ENCODE results near the gene LRRK1.

Gene LRRK1

DNA sequence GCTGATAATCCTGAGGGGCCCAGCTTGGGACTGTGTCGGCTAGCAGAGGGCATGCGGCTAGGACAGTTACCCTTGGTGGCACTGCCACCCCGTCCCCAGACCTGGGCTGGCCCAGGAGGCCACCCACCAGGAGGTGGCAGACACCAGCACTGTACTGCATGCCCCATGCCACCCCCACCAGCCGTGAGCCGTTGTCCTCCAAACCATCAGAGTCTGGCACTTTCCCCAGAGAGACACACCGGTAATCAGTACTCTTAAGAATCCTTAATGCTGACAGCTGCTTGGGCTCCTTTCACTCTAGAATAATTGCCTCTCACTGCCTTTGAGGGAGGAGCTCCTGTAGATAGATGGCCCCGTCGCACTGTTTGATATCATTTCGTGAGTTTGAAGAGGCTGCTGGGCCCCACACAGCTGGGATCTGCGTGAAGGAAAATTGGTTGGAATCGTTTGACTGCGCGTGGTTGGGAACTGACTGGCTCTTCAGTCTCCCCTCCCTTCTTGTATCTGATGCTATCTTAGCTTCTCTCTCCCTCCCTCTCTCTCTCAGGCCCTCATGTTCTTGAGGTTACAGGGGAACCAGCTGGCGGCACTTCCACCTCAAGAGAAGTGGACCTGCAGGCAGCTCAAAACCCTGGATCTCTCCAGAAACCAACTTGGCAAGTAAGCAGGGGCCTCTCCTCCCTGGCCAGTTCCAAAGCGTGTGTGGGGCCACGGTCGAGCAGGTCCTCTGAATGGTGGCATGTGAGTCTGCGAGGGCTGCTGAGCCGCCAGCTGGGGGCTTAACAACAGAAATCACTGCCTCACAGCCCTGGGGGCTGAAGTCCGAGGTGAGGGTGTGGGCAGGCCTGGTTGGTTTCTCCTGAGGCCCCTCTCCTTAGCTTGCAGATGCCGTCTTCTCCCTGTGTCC is 94.9 kb downstream of the LRRK1 start:
- H3K27me3 Mint-ChIP-seq (ENCODE audit: low read depth) = peaks cover 3% of the 10 kb centered on the region
- H3K4me3 Mint-ChIP-seq = peak overlapping the region in 2 of 3 experiments; percentile 31 to 57
- no peaks in the 10 kb centered on the region for H3K9me3 Mint-ChIP-seq
- TF ChIP-seq CTCF (IDR thresholded peaks at IDR 0.05; ENCODE audit: unreplicated experiment in 3 of 3) = no peak
- H3K27ac Mint-ChIP-seq = peak overlapping the region; percentile 83 to 95 (median 94)
- H3K4me1 Mint-ChIP-seq = peaks cover 51% of the 10 kb centered on the region
- no peaks in the 10 kb centered on the region for H3K36me3 Mint-ChIP-seq (ENCODE audit: low read depth)

- Mint-ChIP-seq H3K27ac (peak overlapping the region; percentile 83 to 95 (median 94)), H3K27me3 (ENCODE audit: low read depth) (peaks cover 3% of the 10 kb centered on the region), H3K4me3 (peak overlapping the region in 2 of 3 experiments; percentile 3 to 56), H3K9me3 (no peaks in the 10 kb centered on the region), H3K4me1 (peaks cover 60% of the 10 kb centered on the region), H3K36me3 (ENCODE audit: low read depth) (no peaks in the 10 kb centered on the region)
- TF ChIP-seq CTCF (IDR thresholded peaks at IDR 0.05; ENCODE audit: unreplicated experiment in 3 of 3) = peak; percentile 85 to 94 (median 91)
These were observed 96.0 kb downstream of the LRRK1 start for GRCh38 chr15:101014921-101015841.

GRCh38 chr15:101016581-101016980 is 97.4 kb downstream of the LRRK1 start:
- Mint-ChIP-seq H3K27me3 (ENCODE audit: low read depth) (no peaks in the 10 kb centered on the region), H3K27ac (peak overlapping the region in 2 of 3 experiments; percentile 14 to 74), H3K36me3 (ENCODE audit: low read depth) (no peaks in the 10 kb centered on the region), H3K4me1 (peaks cover 71% of the 10 kb centered on the region), H3K9me3 (no peaks in the 10 kb centered on the region), H3K4me3 (no peak overlapping the region)
- no peak for TF ChIP-seq CTCF (IDR thresholded peaks at IDR 0.05; ENCODE audit: unreplicated experiment in 3 of 3)

GRCh38 chr15:101017093-101017754 is 98.1 kb downstream of the LRRK1 start:
- Mint-ChIP-seq H3K4me1 (peaks cover 66% of the 10 kb centered on the region), H3K4me3 (no peak overlapping the region), H3K27ac (peak overlapping the region in 2 of 3 experiments; percentile 66 to 74), H3K36me3 (ENCODE audit: low read depth) (no peaks in the 10 kb centered on the region), H3K9me3 (no peaks in the 10 kb centered on the region), H3K27me3 (ENCODE audit: low read depth) (no peaks in the 10 kb centered on the region)
- peak in 1 of 3 experiments; percentile 11 for TF ChIP-seq CTCF (IDR thresholded peaks at IDR 0.05; ENCODE audit: unreplicated experiment in 3 of 3)

DNA sequence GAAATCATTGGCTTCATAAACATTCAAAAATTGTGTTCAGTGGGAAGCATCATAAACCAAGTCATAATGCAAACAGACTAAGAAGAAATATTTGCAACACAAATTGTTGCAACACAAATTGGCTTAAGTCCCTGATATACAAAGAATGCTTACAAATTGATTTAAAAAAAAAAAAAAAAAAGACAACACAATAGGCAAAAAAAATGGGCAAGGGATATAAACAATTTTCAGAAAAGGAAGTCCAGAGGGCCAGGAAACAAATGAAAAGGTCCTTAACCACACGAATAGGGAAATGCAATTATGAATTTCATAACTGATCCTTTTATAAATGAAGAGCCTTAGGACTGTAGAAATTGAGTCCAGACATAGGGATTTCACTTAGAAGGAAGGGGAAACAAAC is 98.9 kb downstream of the LRRK1 start:
- H3K4me1 Mint-ChIP-seq = peaks cover 62% of the 10 kb centered on the region
- TF ChIP-seq CTCF (IDR thresholded peaks at IDR 0.05; ENCODE audit: unreplicated experiment in 3 of 3) = no peak
- H3K9me3 Mint-ChIP-seq = no peaks in the 10 kb centered on the region
- H3K27ac Mint-ChIP-seq = peak overlapping the region in 2 of 3 experiments; percentile 66 to 74
- no peak overlapping the region for H3K4me3 Mint-ChIP-seq
- H3K36me3 Mint-ChIP-seq (ENCODE audit: low read depth) = no peaks in the 10 kb centered on the region
- no peaks in the 10 kb centered on the region for H3K27me3 Mint-ChIP-seq (ENCODE audit: low read depth)
